Ishikawa (cell line): ENCODE results near the gene PAM.

Source experiments
- CEBPB ChIP-seq: IDR thresholded peaks from 2 replicates; pipeline ENCODE4 v1.6.1; 2012
- CREB1 ChIP-seq: IDR thresholded peaks from 2 replicates; pipeline ENCODE4 v1.6.1; 2012; ENCODE audit warnings: low read depth
- EGR1 ChIP-seq: IDR thresholded peaks from 2 replicates; pipeline ENCODE4 v1.6.1; 2012
- EP300 ChIP-seq: IDR thresholded peaks from 2 replicates; pipeline ENCODE4 v1.6.1; 2012; ENCODE audit warnings: borderline replicate concordance
- FOXM1 ChIP-seq: IDR thresholded peaks from 2 replicates; pipeline ENCODE4 v1.6.1; 2012; ENCODE audit warnings: low read depth, borderline replicate concordance
- MAX ChIP-seq: IDR thresholded peaks from 2 replicates; pipeline ENCODE4 v1.6.1; 2012
- NFIC ChIP-seq: IDR thresholded peaks from 2 replicates; pipeline ENCODE4 v1.6.1; 2012
- RAD21 ChIP-seq: IDR thresholded peaks from 2 replicates; pipeline ENCODE4 v1.6.1; 2012; ENCODE audit warnings: low read depth
- REST ChIP-seq: IDR thresholded peaks from 2 replicates; pipeline ENCODE4 v1.6.1; 2012; ENCODE audit warnings: low read depth, mild to moderate bottlenecking
- TAF1 ChIP-seq: IDR thresholded peaks from 2 replicates; pipeline ENCODE4 v1.6.1; 2012; ENCODE audit warnings: low read depth, mild to moderate bottlenecking
- TCF12 ChIP-seq: IDR thresholded peaks from 2 replicates; pipeline ENCODE4 v1.6.1; 2012; ENCODE audit warnings: low read depth
- TEAD4 ChIP-seq: IDR thresholded peaks from 2 replicates; pipeline ENCODE4 v1.6.1; 2012
- USF1 ChIP-seq: IDR thresholded peaks from 2 replicates; pipeline ENCODE4 v1.6.1; 2012
- YY1 ChIP-seq: IDR thresholded peaks from 2 replicates; pipeline ENCODE4 v1.6.1; 2012; ENCODE audit warnings: low read depth
- ZBTB7A ChIP-seq: IDR thresholded peaks from 2 replicates; pipeline ENCODE4 v1.6.1; 2012; ENCODE audit warnings: low read depth

PAM gene

GRCh38 chr5:102782217-102782872, 27.2 kb downstream of the PAM start:
- TF ChIP-seq MAX (no peak), TCF12 (no peak), EP300 (no peak), TEAD4 (no peak), YY1 (no peak), USF1 (no peak), TAF1 (no peak), ZBTB7A (no peak), EGR1 (no peak), CREB1 (no peak), NFIC (no peak), CEBPB (no peak), FOXM1 (no peak), RAD21 (no peak), REST (no peak)

- TF ChIP-seq FOXM1 (no peak), TEAD4 (no peak), CREB1 (no peak)
Observed at GRCh38 chr5:102787134-102787533, 32.0 kb downstream of the PAM start.

- TF ChIP-seq YY1 (no peak), USF1 (no peak), TCF12 (no peak), ZBTB7A (no peak), EP300 (no peak), REST (no peak), EGR1 (no peak), NFIC (no peak), FOXM1 (no peak), MAX (no peak), TAF1 (no peak), CREB1 (no peak), CEBPB (no peak), TEAD4 (no peak), RAD21 (no peak)
Observed at GRCh38 chr5:102788788-102789187, 33.7 kb downstream of the PAM start.

- TF ChIP-seq CEBPB = peak; percentile 3; the same call in 1 of the 2 replicates
- no peak for TF ChIP-seq TAF1
- TF ChIP-seq ZBTB7A = no peak
Observed at GRCh38 chr5:102789469-102789868, 34.4 kb downstream of the PAM start.

GRCh38 chr5:102790748-102791147, 35.6 kb downstream of the PAM start:
- no peak for TF ChIP-seq REST
- TF ChIP-seq CEBPB = no peak
- no peak for TF ChIP-seq YY1
- no peak for TF ChIP-seq TAF1
- TF ChIP-seq USF1 = no peak
- no peak for TF ChIP-seq TEAD4
- no peak for TF ChIP-seq CREB1
- TF ChIP-seq ZBTB7A = no peak
- no peak for TF ChIP-seq EGR1
- no peak for TF ChIP-seq TCF12
- TF ChIP-seq MAX = no peak
- no peak for TF ChIP-seq RAD21
- no peak for TF ChIP-seq EP300
